Body of pancreas (tissue), 4 donors: Measurements from ENCODE around the gene OR52B4.
"Not testable (repeated sequence)": the region's sequence is repeated elsewhere in the genome, so short reads cannot be mapped to it uniquely, and the experiment has no call there.

Experiments used
- POLR2A ChIP-seq, 3 donors: fragments of 450-650 bp; IDR thresholded peaks; one replicate each; pipeline ENCODE4 v1.6.1; 2016; ENCODE audit warnings: antibody characterized with exemption in 3 of 3, mild to moderate bottlenecking in 2 of 3
- TF ChIP-seq, protein P1 (sequence below), 7 experiments: fragments of 450-650 bp in 4 of 7; fragments of 200-600 bp in 3 of 7; sonication (generic) in 3 of 7; IDR thresholded peaks; one replicate each; pipeline ENCODE4 v1.5.1; 2016 to 2019; ENCODE audit warnings: antibody characterized with exemption in 7 of 7

- TF ChIP-seq, protein P1, sequence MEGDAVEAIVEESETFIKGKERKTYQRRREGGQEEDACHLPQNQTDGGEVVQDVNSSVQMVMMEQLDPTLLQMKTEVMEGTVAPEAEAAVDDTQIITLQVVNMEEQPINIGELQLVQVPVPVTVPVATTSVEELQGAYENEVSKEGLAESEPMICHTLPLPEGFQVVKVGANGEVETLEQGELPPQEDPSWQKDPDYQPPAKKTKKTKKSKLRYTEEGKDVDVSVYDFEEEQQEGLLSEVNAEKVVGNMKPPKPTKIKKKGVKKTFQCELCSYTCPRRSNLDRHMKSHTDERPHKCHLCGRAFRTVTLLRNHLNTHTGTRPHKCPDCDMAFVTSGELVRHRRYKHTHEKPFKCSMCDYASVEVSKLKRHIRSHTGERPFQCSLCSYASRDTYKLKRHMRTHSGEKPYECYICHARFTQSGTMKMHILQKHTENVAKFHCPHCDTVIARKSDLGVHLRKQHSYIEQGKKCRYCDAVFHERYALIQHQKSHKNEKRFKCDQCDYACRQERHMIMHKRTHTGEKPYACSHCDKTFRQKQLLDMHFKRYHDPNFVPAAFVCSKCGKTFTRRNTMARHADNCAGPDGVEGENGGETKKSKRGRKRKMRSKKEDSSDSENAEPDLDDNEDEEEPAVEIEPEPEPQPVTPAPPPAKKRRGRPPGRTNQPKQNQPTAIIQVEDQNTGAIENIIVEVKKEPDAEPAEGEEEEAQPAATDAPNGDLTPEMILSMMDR (IDR thresholded peaks at IDR 0.05), result not testable (repeated sequence)
- not testable (repeated sequence) for TF ChIP-seq POLR2A (IDR thresholded peaks at IDR 0.05)
Measured at GRCh38 chr11:4406206-4406605, 38.0 kb upstream of the OR52B4 start.
